HepG2 (cell line): ENCODE measurements around the gene C11orf91.

Source experiments
- ATF6 ChIP-seq: sonication (generic); formaldehyde crosslinking; conservative IDR thresholded peaks from 2 replicates; pipeline ENCODE4 v1.4.0; 2020; ENCODE audit warnings: missing genetic modification reagents
- CREB3 ChIP-seq: sonication (generic); formaldehyde crosslinking; IDR thresholded peaks from 2 replicates; pipeline ENCODE4 v1.5.0; 2020; ENCODE audit warnings: missing genetic modification reagents
- ETS1 ChIP-seq: sonication (generic); formaldehyde crosslinking; IDR thresholded peaks from 2 replicates; pipeline ENCODE4 v1.4.0; 2020; ENCODE audit warnings: missing genetic modification reagents
- HIVEP1 ChIP-seq: sonication (generic); formaldehyde crosslinking; IDR thresholded peaks from 2 replicates; pipeline ENCODE4 v1.4.0; 2020; ENCODE audit warnings: mild to moderate bottlenecking, missing genetic modification reagents
- MAX ChIP-seq: IDR thresholded peaks from 2 replicates; pipeline ENCODE4 v1.6.1; 2012; ENCODE audit warnings: inconsistent platforms
- STAG1 ChIP-seq: sonication (generic); formaldehyde crosslinking; IDR thresholded peaks from 2 replicates; pipeline ENCODE4 v1.4.0; 2020; ENCODE audit warnings: missing genetic modification reagents
- ZBTB2 ChIP-seq: sonication (generic); formaldehyde crosslinking; IDR thresholded peaks from 2 replicates; pipeline ENCODE4 v1.8.0; 2022; ENCODE audit warnings: low read depth, missing genetic modification reagents
- ZNF598 ChIP-seq: sonication (generic); formaldehyde crosslinking; IDR thresholded peaks from 2 replicates; pipeline ENCODE4 v1.5.1; 2020; ENCODE audit warnings: mild to moderate bottlenecking, missing genetic modification reagents, borderline replicate concordance
- ZNF781 ChIP-seq: sonication (generic); formaldehyde crosslinking; IDR thresholded peaks from 2 replicates; pipeline ENCODE4 v1.5.1; 2020; ENCODE audit warnings: borderline replicate concordance, mild to moderate bottlenecking, missing genetic modification reagents; ENCODE audit errors: not compliant biosample characterization
- TF ChIP-seq, protein P1 (sequence below): sonication (generic); formaldehyde crosslinking; IDR thresholded peaks from 2 replicates; pipeline ENCODE4 v1.5.0; 2020; ENCODE audit warnings: mild to moderate bottlenecking, missing genetic modification reagents, moderate library complexity

- TF ChIP-seq MAX, result no peak
- TF ChIP-seq, protein P1, sequence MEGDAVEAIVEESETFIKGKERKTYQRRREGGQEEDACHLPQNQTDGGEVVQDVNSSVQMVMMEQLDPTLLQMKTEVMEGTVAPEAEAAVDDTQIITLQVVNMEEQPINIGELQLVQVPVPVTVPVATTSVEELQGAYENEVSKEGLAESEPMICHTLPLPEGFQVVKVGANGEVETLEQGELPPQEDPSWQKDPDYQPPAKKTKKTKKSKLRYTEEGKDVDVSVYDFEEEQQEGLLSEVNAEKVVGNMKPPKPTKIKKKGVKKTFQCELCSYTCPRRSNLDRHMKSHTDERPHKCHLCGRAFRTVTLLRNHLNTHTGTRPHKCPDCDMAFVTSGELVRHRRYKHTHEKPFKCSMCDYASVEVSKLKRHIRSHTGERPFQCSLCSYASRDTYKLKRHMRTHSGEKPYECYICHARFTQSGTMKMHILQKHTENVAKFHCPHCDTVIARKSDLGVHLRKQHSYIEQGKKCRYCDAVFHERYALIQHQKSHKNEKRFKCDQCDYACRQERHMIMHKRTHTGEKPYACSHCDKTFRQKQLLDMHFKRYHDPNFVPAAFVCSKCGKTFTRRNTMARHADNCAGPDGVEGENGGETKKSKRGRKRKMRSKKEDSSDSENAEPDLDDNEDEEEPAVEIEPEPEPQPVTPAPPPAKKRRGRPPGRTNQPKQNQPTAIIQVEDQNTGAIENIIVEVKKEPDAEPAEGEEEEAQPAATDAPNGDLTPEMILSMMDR, result no peak
- TF ChIP-seq STAG1 (CRISPR knock-in tag), result no peak
- no peak for TF ChIP-seq ETS1 (CRISPR knock-in tag)
- TF ChIP-seq ZNF781, result no peak
- no peak for TF ChIP-seq CREB3 (CRISPR knock-in tag)
- no peak for TF ChIP-seq HIVEP1 (CRISPR knock-in tag)
- TF ChIP-seq ZBTB2 (CRISPR knock-in tag), result no peak
- no peak for TF ChIP-seq ZNF598 (CRISPR knock-in tag)
- TF ChIP-seq ATF6 (CRISPR knock-in tag), result no peak
Measured at GRCh38 chr11:33698921-33699320, 1.7 kb downstream of the C11orf91 start.
